A549 treated with AZD2906 at 1 μM for 4 hours (cell line): ENCODE measurements around the gene ZNF550. TPM values are rescaled to one million over a fixed set of nuclear protein-coding genes. Genes with fewer than 3 reads are reported as not detected.

Source experiments
- total RNA-seq: library from RNA; stranded (reverse); fragments of 200-300 nt; extraction: Qiagen RNA extraction; gene quantifications from 5 replicates; pipeline ENCODE4 v1.2.3, GENCODE V29; 2022

The ZNF550 gene
- total RNA-seq: 2.8 to 3.9 TPM (median 3.4 TPM) in 5 replicates

GRCh38 chr19:57559404-57560025, at the start of gene ZNF550:
ZNF550 (minus strand) TSS chr19:57559863; CDS start chr19:57559682, 181 bp downstream.

GRCh38 chr19:57599761-57600383, 40.2 kb upstream of the ZNF550 start, which contains the start of gene ZNF530:
ZNF530 (plus strand) TSS chr19:57599885; CDS start chr19:57604346, 4,461 bp downstream.

GRCh38 chr19:57583521-57584416, 24.1 kb upstream of the ZNF550 start, which contains the start of gene ZIK1:
ZIK1 (plus strand) TSS chr19:57584145; CDS start chr19:57584357, 212 bp downstream.

GRCh38 chr19:57578487-57579205, 19.0 kb upstream of the ZNF550 start, which contains the start of gene ZNF416:
ZNF416 (minus strand) TSS chr19:57578911; CDS start chr19:57578704, 207 bp downstream.

GRCh38 chr19:57527136-57527881, 32.4 kb downstream of the ZNF550 start, which contains the start of gene ZNF549:
ZNF549 (plus strand) TSS chr19:57527356; CDS start chr19:57527574, 218 bp downstream.

GRCh38 chr19:57499680-57500395, 59.8 kb downstream of the ZNF550 start, which contains the start of gene ZNF773:
ZNF773 (plus strand) TSS chr19:57499938; CDS start chr19:57500081, 143 bp downstream.

GRCh38 chr19:57487477-57488298, 72.0 kb downstream of the ZNF550 start, which contains the start of gene ZNF419:
ZNF419 (plus strand) TSS chr19:57487750; CDS start chr19:57487951, 201 bp downstream.

Other genes starting within 250 kb of the ZNF550 start
- gene ZNF543, start 239.4 kb downstream of the ZNF550 start, total RNA-seq: 1.3 to 2.0 TPM (median 1.4 TPM) in 5 replicates
- 1.8 to 2.5 TPM (median 2.0 TPM) in 5 replicates for gene ZNF304, start 208.6 kb downstream of the ZNF550 start, total RNA-seq
- gene TRAPPC2B, start 196.3 kb downstream of the ZNF550 start, total RNA-seq: 12.7 to 15.4 TPM (median 14.8 TPM) in 5 replicates
- 1.00 to 1.9 TPM (median 1.1 TPM) in 5 replicates for gene ZNF547, start 196.3 kb downstream of the ZNF550 start, total RNA-seq
- gene ZNF548, start 170.0 kb downstream of the ZNF550 start, total RNA-seq: 2.9 to 4.1 TPM (median 3.7 TPM) in 5 replicates
- 4.3 to 7.3 TPM (median 5.2 TPM) in 5 replicates for gene ZNF17, start 148.7 kb downstream of the ZNF550 start, total RNA-seq
- gene ZNF749, start 124.5 kb downstream of the ZNF550 start, total RNA-seq: 14.6 to 15.7 TPM (median 15.2 TPM) in 5 replicates
- 0.03 to 0.07 TPM (median 0.05 TPM) in 4 of 5 replicates, not detected in the other for gene VN1R1, start 102.7 kb downstream of the ZNF550 start, total RNA-seq
- 0.85 to 1.8 TPM (median 1.6 TPM) in 5 replicates for gene ZNF772, start 82.3 kb downstream of the ZNF550 start, total RNA-seq
- gene ZNF419, start 72.1 kb downstream of the ZNF550 start, total RNA-seq: 5.6 to 7.5 TPM (median 6.5 TPM) in 5 replicates
- gene ZNF773, start 59.9 kb downstream of the ZNF550 start, total RNA-seq: 4.4 to 6.5 TPM (median 5.2 TPM) in 5 replicates
- gene ZNF549, start 32.5 kb downstream of the ZNF550 start, total RNA-seq: 1.3 to 2.0 TPM (median 1.6 TPM) in 5 replicates
- gene ZNF416, start 19.0 kb upstream of the ZNF550 start, total RNA-seq: 3.9 to 4.7 TPM (median 4.4 TPM) in 5 replicates
- 0.07 TPM in 1 of 5 replicates, not detected in the others for gene ZIK1, start 24.3 kb upstream of the ZNF550 start, total RNA-seq
- 4.8 to 6.2 TPM (median 5.4 TPM) in 5 replicates for gene ZNF530, start 40.0 kb upstream of the ZNF550 start, total RNA-seq
- 7.3 to 9.0 TPM (median 8.3 TPM) in 5 replicates for gene ZNF134, start 54.4 kb upstream of the ZNF550 start, total RNA-seq
- gene ZNF211, start 73.3 kb upstream of the ZNF550 start, total RNA-seq: 5.3 to 6.4 TPM (median 6.2 TPM) in 5 replicates
- gene ZSCAN4, start 109.1 kb upstream of the ZNF550 start, total RNA-seq: not detected in 5 replicates
- gene ZNF551, start 122.1 kb upstream of the ZNF550 start, total RNA-seq: 4.7 to 5.6 TPM (median 5.2 TPM) in 5 replicates
- not detected in 5 replicates for gene ZNF154, start 149.3 kb upstream of the ZNF550 start, total RNA-seq
- gene ZNF671, start 167.8 kb upstream of the ZNF550 start, total RNA-seq: 0.84 to 1.1 TPM (median 1.0 TPM) in 5 replicates
- gene ZNF776, start 187.0 kb upstream of the ZNF550 start, total RNA-seq: 4.8 to 5.8 TPM (median 5.4 TPM) in 5 replicates
- 6.0 to 6.9 TPM (median 6.5 TPM) in 5 replicates for gene ZNF586, start 209.8 kb upstream of the ZNF550 start, total RNA-seq